ENCODE measurements around the gene TEX19. TPM values are rescaled to one million over a fixed set of nuclear protein-coding genes. Genes with fewer than 3 reads are reported as not detected.
"Not testable (repeated sequence)": the region's sequence is repeated elsewhere in the genome, so short reads cannot be mapped to it uniquely, and the experiment has no call there.

Gene TEX19
- total RNA-seq, 1 donor from 2014 or later, result not detected

DNA sequence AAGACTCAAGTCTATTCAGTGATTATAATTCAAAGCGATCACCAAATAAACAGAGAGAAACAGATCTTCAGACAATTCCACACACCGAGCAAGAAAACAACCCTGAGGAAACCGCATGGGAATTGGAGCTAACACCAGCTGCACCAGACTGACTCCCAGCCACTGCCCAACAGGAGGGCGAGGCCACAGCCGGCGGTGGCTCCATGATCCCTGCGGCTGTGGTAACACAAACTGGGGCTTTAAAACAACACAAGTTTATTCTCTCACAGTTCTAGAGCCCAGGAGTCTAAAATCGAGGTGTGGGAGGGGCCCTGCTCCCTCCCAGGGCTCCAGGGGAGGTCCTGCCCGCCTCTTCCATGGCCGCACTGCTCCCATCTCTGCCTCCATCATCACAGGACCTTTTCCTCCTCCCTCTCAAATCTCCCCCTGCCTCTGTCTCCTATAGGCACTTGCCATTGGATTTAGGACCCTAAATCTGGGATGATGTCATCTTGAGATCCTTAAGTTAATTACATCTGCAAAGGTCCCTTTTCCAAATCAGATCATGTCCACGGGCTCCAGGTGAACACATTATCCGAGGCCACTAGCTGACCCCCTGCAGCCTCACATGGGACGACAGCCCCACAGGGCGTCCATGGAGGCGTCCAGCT lies 49.4 kb downstream of the TEX19 start:
- DNase-seq (ENCODE audit: low spot score), result no peak

DNA sequence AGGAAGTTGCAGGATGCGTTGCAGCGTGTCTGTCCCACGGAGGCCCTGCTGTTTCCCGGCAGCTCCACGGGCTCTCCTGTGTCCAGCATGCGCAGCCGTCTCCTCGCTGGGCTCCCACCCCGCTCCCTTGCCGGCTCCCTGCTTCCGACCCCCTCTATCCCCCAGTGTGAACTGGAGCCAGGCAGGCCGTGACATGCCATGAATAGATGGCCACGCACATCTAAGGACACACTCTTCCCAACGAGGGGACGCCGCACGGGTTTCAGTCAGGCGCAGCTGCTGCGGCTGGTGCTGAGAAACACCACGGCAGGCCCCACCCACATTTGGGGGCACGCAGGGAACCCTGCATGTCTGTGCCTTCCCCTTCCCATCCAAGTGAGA lies 49.9 kb downstream of the TEX19 start:
- no peak for DNase-seq (ENCODE audit: low spot score)

DNA sequence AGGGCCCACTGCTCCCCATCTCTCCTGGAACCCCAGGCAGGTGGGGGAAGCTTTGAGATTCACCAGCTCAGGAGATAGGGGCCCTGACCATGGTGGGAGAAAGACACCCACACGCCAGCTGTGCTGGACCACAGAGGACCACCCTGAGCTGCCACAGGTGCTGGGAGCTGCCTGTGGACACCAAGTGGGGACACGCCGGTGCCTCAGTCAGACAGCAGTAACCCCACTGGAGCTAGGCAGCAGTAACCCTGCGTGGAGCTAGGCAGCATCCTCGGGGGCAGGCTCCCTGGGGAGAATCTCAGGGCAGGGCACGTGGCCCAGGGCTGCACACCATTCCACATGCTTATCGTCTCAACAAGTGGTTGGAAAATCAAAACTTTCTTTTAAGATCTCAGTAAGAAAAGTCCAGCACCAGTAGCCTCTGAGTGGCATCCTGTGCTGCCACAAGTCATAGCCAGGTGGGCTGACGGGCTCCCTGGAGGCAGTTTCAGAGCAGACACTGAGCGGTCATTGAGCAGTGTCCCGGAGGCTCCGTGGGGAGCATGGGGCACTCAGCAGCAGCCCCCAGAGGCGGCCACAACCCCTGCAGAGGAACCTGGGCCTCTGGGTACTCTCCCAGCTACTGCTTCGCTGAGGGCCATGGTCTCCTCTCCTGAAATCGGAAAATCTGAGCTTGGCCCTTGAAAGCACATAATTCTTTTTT lies 51.1 kb downstream of the TEX19 start:
- no peak for DNase-seq (ENCODE audit: low spot score)

DNA sequence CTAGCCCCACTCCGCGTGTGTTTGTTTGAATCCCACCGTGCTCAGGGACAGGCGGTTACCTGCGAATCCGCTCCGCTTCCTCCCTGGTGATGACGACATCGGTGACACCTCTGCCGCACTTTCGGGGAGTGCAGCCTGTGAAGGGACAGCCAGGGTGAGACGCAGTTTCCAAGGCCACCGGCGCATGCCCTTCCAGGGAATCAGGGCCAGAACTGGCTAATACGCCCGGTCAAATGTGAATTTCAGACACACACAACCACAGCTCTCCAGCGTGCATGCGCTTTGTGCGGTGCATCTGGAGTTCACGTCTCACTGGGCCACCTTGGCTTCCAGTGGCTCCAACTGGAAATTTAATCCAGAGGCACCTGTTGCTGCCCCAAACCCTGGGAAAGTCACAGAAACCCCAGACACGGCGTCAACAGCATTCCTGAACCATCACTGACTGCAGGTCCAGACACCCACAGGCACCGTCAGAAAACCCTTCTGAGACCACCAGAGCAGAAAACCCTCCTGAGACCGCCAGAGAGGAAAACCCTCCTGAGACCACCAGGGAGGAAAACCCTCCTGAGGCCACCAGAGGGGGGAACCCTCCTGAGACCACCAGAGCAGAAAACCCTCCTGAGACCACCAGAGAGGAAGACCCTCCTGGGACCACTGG lies 52.5 kb downstream of the TEX19 start:
- no peak for DNase-seq (ENCODE audit: low spot score)

DNA sequence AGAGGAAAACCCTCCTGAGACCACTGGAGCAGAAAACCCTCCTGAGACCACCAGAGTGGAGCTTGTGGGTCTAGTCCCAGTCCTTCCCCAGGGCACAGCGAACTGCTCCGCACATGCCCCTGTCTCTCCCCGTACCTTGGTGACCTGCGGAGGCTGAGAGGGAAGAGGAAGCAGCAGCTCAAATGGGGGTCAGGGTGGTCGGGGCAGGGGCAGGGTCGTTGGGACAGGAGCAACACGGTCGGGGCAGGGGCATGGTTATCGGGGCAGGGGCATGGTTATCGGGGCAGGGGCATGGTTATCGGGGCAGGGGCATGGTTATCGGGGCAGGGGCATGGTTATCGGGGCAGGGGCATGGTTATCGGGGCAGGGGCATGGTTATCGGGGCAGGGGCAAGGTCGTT lies 53.0 kb downstream of the TEX19 start:
- not testable (repeated sequence) for DNase-seq (ENCODE audit: low spot score)

DNA sequence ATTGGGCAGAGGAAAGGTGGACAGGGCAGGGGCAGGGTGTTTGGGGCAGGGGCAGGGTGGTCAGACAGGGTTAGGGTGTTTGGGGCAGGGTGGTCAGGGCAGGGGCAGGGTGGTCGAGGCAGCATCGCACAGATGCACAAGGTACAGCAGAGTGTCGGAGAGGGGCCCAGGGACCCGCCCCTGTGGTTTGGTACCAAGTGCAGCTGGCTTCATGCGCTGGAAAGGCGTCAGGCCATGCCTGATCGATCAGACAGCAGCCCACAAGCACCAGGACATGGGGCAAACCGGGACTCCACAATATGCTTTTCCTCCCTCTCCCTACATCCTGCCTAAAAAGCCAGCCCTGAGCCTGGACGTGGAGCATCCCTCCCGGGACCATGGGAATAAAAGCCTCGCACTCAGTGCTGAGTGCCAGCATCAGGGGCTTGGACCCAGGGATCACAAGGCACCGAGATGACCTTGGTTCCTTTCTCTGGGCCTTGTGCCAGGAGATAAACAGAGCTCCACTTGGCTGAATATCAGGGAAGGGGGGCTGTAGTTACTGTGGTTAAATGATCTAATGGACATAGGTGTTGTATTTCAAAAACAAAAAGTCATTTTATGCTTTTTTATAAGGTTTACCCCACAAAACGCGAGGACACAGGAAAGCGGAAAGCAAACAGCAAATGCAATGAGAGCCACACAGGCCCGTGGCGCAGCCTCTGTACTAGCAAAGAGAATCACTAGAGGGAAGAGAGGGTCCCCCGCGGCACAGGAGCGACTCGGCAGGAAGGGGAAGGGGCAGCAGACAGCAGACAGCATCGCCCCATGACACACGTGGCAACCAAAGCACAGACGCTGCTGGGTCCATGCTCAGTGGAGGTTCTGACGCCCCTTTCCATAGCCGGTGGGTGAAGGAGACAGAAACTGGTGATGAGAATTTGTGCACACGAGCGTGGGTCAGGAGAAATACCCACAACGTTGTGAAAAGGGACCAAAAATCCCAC lies 53.8 kb downstream of the TEX19 start:
- DNase-seq (ENCODE audit: low spot score), result no peak

Other genes starting within 250 kb of the TEX19 start
- 17.1 TPM for gene CCDC57, start 146.4 kb upstream of the TEX19 start, total RNA-seq (ENCODE audit: insufficient read depth, low replicate concordance)
- 140 TPM for gene SLC16A3, start 130.2 kb upstream of the TEX19 start, total RNA-seq (ENCODE audit: insufficient read depth, low replicate concordance)
- 50.3 TPM for gene CSNK1D, start 85.5 kb upstream of the TEX19 start, total RNA-seq (ENCODE audit: insufficient read depth, low replicate concordance)
- 2.9 TPM for gene CD7, start 41.6 kb upstream of the TEX19 start, total RNA-seq (ENCODE audit: insufficient read depth, low replicate concordance)
- 6.7 TPM for gene SECTM1, start 25.5 kb upstream of the TEX19 start, total RNA-seq (ENCODE audit: insufficient read depth, low replicate concordance)
- 0.48 TPM for gene UTS2R, start 12.5 kb downstream of the TEX19 start, total RNA-seq (ENCODE audit: insufficient read depth, low replicate concordance)
- gene HEXD, start 59.1 kb downstream of the TEX19 start, total RNA-seq (ENCODE audit: insufficient read depth, low replicate concordance), result 12.5 TPM
- 8.4 TPM for gene OGFOD3, start 59.3 kb downstream of the TEX19 start, total RNA-seq (ENCODE audit: insufficient read depth, low replicate concordance)
- gene CYBC1, start 91.5 kb downstream of the TEX19 start, total RNA-seq (ENCODE audit: insufficient read depth, low replicate concordance), result 38.0 TPM
- 39.7 TPM for gene NARF, start 99.5 kb downstream of the TEX19 start, total RNA-seq (ENCODE audit: insufficient read depth, low replicate concordance)
- gene FOXK2, start 160.5 kb downstream of the TEX19 start, total RNA-seq (ENCODE audit: insufficient read depth, low replicate concordance), result 25.0 TPM